Astrocyte of the hippocampus (primary cell): Measurements from ENCODE around the gene HORMAD2.

Experiments used
- DNase-seq: peaks from one replicate; pipeline ENCODE4 v3.0.0; 2011; ENCODE audit warnings: low read depth, low spot score

HORMAD2 gene

DNA sequence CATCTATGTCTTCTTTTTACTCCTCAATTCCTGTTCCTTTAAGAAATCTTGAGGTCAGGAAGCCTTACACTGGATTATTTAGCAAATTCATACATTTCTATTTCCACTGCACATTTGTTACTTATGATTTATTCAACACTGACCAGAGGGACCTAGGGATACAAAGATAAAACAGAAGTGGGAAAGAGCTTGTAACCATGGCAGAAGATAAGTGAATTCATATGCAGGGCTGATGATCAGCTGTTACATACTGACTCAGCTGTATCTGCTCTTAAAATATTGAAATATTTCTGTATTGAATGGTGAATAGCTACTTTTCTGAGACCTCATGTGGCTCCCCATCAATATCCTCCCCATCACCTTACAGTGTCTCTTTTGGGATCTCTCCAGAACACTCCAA is 25.2 kb downstream of the HORMAD2 start:
- DNase-seq = no peak

DNA sequence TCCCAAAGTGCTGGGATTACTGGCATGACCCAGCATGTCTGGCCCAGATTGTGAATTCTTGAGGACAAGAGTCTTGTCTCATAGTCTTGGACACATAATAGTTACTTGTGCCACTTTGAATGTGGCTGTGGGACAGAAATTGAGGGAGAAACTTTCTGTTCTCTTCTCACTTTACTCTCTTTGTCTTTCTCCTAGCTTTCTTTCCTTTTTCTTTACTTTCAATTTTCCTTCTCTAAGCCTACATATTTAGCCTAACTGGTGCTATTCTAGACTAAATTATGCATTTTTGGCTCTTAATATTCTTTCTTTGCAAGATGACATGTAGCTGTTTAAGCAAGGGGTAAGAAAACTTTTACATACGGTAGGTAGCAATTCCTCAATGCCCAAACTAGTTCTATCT is 33.2 kb downstream of the HORMAD2 start:
- no peak for DNase-seq

DNA sequence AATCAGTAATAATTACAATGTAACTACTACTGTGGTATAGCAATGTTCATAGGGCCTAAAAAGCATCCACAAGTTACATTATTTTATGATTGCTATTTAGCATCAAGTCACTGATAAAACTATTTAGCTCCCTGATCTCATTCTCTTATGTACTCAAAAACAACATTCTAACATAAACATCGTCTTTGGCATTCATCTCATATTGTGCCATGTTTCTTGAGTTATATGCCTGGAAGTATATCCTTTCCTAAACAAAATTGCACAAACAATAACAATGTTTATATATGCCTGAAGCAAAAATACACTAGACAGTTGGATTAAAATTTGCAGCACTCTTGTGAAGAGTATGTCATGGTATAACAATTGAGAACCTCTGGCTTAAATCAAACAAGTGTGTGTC is 34.1 kb downstream of the HORMAD2 start:
- DNase-seq = no peak

DNA sequence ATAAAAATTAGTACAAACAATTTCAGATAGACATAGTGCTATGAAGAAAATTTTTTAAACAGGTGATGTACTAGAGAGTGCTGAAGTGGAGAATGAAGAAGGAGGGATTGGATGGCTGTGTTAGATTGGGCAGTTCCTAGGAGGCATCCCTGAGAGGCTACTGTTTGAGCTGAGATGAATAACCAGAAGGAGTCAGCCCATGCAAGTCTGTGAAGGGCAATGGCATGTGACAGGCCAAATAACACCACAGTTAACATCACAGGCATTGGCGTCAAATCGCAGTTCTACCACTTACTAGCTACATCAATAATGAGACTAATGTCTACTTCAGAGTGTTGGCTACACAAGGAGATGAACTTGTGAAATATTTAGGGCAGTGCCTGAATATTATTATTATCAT is 35.4 kb downstream of the HORMAD2 start:
- DNase-seq = no peak

DNA sequence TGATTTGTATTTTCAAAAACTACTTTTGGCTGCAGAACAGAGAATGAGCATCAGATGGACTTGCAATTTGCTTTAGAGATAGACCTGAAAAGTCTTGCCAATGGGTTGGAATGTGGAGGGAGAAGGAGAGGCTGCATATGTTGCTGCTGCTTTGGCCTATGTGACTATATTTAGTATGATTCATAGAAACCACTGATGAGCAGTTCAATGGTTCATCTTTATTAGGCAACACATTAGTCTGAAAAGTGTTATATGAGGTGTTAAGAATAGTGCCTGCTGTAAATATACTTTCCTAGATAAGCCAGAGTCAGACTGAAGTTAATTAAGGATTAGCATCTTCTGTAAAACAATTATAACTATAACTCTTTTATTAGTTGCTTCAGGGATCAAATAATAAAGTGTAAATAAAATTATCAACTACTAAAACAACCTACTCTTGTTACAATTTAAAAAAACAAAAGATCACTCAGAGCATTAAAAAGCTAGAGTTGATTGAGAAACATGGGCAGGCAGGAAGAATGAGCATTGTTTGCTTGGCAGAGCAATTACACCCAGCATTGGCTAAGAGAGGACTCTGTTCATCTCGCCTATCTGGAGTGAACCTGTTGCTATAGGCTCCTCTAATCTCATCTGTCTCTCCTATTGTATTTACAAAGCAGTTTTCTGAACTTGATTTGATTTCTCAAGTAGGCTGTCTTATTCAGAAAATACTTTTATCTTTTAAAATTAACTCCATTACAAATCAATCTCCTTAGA is 36.3 kb downstream of the HORMAD2 start:
- DNase-seq = peak; percentile 26

DNA sequence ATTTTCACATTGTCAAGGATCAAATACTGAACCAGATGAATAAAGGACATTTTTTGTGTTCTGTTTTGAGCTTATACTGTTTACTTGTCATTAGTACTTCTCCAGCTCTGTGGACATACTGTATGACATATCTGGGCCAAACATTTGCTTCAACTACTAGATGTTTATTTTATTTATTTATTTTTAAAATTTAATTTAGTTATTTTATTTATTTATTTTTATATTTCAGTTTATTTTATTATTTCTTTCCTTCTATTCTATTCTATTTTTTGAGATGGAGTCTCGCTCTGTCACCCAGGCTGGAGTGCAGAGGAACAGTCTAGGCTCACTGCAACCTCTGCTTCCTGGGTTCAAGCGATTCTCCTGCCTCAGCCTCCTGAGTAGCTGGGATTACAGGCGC is 37.0 kb downstream of the HORMAD2 start:
- no peak for DNase-seq

DNA sequence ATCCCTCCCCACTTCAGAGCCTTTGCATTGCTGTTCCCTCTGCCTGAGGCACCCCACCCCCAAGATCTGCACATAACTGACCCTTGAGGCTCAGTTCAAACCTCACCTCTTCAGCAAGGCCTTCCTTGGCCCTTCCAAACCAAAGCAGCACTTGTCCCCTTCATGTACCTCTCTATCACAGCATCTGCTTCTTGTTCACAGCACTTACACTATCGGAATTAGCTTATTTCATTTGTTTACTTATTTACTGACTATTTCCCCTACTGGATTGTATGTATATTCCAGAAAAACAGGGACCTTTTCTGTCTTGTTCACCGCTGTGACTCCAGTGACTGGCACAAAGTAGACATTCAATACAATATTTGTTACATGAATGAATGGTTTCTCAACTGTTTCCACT is 38.0 kb downstream of the HORMAD2 start:
- no peak for DNase-seq

DNA sequence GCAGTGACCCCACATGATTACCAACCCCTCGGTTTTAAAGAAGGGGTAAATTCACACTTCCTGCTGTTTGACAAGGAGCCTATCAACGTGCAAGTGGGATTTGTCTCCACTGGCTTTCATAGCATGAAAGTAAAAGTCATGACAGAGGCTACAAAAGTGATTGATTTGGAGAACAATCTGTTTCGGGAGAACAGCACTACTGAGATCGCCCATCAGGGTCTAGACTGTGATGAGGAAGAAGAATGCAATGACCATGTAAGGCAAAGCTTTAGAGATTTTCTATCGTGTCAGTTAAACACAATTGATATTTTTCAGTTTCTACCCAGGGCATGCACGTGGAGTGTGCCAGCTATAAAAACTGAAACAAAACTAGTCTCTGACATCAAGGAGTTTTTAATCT is 41.7 kb downstream of the HORMAD2 start:
- no peak for DNase-seq

DNA sequence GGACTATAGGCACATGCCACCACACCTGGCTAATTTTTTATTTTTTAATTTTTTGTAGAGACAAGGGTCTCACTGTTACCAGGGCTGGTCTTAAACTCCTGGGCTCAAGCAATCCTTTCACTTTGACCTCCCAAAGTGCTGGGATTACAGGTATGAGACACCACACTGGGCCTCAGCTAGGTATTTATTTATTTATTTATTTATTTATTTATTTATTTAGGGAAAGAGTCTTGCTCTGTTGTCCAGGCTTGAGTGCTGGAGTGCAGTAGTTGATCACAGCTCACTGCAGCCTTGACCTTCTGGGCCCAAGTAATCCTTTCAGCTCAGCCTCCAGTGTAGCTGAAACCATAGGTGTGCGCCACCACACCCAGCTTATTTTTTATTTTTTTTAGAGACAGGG is 43.2 kb downstream of the HORMAD2 start:
- DNase-seq = no peak

DNA sequence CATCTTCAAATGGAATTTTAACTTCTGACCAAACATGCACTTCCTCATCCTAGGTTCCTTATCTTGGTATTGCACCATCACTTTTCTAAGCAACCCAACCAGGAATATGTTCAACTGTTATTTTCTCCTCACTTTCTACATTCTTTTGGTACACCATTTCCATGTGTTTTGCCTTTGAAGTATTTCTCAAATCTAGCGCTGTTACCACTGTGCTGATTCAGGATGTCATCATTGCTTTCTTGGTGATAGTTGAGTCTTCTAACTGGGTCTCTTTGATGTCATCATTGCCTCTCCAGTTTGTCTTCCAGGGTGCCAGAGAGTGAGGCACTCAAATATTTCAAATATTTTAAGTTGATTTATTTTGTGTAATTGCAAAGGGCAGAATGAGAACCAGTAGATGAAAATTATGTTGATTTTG is 47.5 kb downstream of the HORMAD2 start:
- peak; percentile 46 for DNase-seq

DNA sequence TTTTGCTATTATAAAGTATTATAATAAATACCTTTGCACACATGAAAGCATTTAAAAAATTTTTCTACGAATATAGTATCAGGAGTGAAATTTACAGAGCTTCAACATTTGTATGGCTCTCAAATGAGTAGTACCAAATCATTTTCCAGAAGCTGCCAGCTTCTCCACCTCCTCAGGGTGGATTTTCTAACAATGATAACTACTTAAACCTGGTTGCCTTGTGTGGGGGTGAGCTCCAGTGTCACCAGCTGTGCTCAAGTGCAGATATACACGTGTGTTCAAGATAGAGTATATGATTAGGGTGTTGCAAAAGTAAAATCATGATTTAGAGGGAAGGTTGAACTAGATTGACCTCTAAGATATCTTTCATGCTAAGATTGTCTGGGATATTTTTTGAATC is 48.2 kb downstream of the HORMAD2 start:
- DNase-seq = no peak

DNA sequence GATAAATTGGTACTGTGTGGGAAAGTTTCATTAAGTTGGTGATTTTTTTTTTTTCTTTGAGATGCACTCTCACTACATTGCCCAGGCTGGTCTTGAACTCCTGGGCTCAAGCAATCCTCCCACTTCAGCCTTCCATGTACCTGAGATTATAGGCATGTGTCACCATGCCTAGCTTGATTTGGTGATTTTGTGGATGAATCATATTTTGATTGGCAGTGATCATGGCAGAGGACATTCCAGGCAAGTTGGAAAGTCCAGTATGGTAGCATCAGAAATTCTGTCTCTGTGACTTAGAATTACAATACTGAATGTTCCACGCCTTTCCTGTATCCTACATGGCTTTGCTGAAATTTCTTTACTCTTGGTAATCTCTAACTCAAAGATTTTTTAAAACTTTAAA is 49.4 kb downstream of the HORMAD2 start:
- DNase-seq = no peak

DNA sequence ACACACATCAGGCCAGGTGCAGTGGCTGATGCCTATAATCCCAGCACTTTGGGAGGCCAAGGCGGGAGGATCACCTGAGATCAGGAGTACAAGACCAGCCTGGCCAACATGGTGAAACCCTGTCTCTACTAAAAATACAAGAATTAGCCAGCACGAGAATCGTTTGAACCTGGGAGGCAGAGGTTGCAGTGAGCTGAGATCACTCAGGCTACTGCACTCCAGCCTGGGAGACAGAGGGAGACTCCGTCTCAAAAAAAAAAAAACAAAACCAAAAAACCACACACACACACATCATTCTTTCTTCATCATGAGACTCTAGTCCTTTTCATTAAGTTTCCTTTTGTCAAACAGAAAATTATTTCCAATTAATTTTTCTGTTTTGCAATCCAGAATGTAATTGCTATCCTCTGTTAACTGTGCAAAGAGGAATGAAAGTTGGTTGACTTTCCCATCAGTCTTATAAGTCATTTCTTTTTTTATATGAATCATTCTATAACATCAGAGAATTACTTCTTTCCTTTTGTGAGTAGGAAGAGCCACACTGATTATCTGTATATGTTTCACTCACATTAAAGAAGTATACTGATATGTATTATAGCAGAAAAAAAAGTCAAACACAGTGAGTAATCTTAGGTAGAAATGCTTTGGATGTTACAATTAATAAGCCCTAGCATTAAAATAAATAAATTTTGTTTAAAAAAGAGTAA is 52.2 kb downstream of the HORMAD2 start:
- DNase-seq = no peak

DNA sequence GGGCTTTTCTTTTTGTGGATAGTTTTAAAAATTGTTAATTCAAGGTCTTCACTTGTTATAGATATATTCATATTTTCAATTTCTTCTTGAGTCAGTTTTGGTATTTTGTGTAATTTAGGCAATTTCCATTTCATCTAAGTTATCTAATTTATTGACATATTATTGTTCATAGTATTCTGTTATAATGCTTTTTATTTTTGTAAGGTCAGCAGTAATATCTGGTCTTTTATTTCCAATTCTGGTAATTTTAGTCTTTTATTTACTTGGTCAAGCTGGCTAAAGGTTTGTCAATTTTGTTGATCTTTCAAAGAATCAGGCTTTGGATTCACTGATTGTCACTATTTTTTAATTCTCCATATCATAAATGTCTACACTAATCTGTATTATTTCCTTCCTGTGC is 60.1 kb downstream of the HORMAD2 start:
- no peak for DNase-seq

DNA sequence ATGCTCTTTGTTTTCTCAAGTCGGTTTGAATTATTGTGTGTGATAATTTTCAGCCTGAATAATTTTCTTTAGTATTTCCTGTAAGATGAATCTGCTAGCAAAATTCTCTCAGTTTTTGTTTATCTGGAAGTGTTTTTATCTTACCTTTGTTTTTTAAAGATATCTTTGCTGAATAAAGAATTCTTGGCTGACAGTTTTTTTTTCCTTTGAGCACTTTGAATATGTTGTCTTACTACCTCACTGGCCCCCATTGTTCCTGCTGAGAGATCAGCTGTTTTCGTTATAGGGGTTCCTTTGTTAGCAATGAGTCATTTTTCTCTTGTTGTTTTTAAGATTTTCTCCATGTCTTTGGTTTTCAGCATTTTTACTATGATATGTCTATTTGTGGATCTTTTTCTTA is 63.0 kb downstream of the HORMAD2 start:
- no peak for DNase-seq

DNA sequence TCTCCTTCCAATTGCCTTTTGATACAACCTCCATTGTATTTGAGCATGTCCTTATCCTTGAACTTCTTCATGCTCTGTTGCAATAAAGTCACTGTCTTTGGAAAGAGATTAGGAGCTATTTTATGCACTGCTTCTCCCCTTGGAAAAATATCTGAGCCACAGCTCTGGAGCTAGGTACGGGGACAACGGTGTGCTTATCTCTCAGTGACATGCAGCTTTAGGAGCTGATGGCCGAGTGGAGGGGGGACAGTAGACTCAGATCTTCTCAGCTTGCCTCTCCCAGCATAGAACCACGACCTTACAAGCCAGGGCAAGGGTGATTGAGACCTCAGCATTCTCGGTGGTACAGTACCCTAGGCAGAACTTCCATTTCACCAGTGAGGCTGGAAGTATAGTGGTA is 64.1 kb downstream of the HORMAD2 start:
- no peak for DNase-seq

DNA sequence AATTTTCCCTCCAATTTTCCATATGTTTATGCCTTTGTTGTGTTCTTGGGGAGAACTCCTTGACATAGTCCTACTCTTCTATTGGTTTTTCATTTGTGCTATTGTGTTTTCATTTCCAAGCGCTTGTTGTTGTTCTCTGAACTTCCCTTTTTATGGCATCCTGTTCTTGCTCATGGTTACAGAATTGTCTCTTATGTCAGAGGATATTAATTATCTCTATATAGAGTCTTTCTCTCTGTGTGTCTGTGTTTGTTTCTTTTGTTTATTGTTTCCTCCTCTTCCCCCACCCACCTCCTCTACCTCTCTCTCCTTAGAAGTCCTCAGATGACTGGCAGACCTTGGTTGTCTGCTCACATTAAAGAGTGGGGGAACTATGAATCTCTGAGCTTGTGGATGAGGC is 69.9 kb downstream of the HORMAD2 start:
- DNase-seq = no peak

DNA sequence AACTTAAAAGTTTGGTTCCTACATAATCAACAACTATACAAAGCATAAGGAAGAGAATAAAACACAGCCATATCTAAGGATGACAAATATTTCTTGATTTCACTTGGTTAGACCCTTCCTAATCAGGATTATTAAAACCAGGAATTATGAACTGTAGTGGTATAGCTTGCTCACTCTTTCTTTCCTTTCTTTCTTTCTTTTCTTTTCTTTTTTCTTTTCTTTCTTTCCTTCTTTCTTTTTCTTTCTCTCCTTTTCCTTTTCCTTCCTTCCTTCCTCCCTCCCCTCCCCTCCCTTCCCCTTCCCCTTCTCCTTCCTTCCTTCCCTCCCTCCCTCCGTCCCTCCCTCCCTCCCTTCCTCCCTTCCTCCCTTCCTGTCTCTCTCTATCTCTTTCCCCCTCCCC is 78.0 kb downstream of the HORMAD2 start:
- no peak for DNase-seq

DNA sequence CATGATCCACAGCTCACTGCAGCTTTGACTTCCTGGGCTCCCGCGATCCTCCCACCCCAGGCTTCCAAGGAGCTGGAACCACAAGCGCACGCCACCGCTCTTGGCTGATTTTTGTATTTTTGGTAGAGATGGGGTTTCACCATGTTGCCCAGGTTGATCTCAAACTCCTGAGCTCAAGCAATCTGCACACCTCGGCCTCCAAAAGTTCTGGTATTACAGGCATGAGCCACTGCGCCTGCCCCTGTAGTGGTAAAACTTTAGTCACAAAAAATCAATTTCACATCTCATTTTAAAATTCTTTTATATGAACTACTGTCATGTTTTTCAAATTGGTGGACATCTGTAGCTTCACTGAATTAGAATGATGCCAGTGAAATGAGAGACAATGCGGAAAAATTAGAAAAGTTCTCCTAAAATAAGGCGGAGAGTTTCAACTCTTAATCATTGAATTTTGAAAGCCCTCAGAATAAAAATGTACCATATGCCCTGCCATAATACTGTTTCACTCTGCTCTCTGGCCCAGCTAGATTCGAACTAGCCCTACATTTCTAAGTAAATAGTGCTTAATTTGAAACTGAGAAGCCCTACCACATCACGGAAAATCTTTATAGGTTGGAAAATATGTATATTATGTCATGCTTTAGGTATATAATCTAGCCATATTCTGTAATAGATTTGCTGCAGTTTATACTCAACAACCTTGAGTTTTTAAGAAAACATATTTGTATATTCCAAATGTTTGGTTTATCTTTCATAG is 78.7 kb downstream of the HORMAD2 start:
- no peak for DNase-seq

DNA sequence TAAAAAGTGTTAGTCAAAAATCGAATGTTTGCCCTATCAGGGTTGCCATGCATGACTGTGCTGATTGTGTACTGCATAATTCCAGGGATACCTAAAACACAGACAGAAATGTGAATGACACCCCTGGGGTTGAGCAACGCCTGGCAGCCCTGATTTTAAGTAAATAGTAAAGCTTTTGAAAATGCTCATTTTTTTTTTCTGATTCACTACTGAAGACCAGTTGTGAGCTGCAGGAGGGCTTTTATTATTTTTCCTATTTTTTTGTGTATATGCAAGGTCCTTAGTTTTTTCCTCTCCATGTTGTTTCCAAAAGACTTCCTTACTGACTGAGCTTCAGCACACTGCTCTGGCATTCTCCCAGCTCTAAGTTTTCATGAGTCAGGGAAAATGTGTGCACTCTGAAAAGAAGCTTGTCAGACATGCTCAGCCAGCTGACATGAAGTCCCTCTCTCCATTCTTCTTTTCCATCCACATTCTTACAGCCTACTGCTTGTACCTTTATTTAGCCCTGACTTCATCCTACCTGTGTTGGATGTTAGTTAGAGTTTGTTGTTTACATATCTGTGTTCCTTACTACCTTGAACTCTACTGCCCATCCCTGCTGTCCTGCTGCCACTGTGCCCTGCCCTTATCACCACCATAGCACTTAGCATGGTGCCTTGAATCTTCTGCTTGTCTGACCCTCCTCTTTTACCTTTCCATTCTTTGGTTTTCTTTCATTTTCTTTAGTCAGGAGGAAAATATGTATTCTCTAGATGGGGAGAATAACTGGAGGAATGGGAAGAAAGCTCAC is 79.5 kb downstream of the HORMAD2 start:
- peak; percentile 89 for DNase-seq

DNA sequence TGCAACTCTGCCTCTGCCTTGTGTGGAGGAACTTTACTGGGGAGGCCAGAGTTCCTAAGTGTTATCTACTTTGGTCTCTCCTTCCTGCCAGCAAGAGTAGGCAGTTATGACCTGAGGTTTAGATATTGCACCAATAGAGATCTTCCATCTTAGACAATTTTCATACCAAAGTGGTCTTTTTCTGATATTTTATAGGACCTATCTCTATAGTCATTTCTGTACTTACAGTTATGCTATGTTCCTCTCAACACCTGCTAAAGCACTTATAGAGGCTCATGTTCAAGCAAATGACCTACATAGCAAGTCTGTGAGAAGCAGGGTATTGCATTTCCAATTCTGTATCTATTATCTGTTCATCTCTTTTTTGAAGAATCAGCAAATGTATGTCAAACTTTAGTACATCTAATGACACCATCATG is 80.8 kb downstream of the HORMAD2 start:
- DNase-seq = no peak

DNA sequence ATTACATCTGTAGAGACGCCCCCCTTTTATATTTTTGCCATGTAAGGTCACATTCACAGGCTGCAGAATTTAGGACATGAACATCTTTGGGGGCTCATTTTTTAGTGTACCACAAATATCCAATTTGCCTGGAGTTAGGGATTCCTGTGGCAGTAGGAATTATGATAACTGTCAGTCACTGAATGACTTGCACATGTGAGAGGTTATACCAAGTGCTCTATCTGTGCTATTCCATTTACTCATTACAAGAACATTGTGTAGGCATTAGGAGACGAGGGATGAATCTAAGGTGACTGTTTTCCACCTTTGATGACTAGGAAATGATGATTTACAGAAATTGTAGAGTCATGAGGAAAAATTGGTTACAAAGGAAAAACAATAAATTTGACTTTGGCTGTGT is 87.0 kb downstream of the HORMAD2 start:
- no peak for DNase-seq
